ENCODE measurements around the gene SLC25A43.

DNA sequence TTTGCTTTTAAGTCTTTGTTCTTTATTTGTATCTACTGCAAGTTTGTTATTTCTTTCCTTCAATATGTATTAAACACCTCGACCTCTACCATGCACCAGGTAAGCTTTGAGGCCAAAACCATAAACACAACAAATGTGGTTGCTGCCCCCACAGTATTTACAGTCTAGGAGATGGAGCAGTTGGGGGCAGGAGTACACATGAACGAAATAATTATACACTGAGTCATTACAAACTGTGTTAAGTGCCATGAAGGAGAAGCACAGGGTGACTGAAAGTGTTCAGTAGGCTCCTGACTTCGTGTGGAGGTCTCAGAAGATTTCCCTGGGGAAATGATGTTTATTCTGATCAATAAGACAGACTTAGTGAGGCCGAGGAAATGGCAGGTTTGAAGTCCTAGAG is 30.3 kb downstream of the SLC25A43 start:
- TF ChIP-seq, protein P1, sequence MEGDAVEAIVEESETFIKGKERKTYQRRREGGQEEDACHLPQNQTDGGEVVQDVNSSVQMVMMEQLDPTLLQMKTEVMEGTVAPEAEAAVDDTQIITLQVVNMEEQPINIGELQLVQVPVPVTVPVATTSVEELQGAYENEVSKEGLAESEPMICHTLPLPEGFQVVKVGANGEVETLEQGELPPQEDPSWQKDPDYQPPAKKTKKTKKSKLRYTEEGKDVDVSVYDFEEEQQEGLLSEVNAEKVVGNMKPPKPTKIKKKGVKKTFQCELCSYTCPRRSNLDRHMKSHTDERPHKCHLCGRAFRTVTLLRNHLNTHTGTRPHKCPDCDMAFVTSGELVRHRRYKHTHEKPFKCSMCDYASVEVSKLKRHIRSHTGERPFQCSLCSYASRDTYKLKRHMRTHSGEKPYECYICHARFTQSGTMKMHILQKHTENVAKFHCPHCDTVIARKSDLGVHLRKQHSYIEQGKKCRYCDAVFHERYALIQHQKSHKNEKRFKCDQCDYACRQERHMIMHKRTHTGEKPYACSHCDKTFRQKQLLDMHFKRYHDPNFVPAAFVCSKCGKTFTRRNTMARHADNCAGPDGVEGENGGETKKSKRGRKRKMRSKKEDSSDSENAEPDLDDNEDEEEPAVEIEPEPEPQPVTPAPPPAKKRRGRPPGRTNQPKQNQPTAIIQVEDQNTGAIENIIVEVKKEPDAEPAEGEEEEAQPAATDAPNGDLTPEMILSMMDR (IDR thresholded peaks at IDR 0.05; ENCODE audit: low read length), result no peak
- no peak for TF ChIP-seq EZH2phosphoT487 (IDR thresholded peaks at IDR 0.05; ENCODE audit: low read length)
- no peak for TF ChIP-seq EZH2 (optimal IDR thresholded peaks at IDR 0.05; ENCODE audit: low read depth, low read length)

Measured in MM.1S (cell line).